T-helper 2 cell treated with Interferon-gamma antibody and Interleukin-4, amounts not matched to agents 100 ng/mL and 5 ng/mL, for 36 hours (primary cell): ENCODE results near the gene SLC39A2. TPM values are rescaled to one million over a fixed set of nuclear protein-coding genes. Genes with fewer than 3 reads are reported as not detected.
"Not testable (repeated sequence)": the region's sequence is repeated elsewhere in the genome, so short reads cannot be mapped to it uniquely, and the experiment has no call there.

Source experiments
- intact Hi-C: fragments of 100-400 bp; cut with micrococcal nuclease; formaldehyde crosslinking; loops from one replicate; pipeline ENCODE4 v1.15.1; 2023
- total RNA-seq: library from RNA; stranded (reverse); gene quantifications from 2 replicates; pipeline ENCODE4 v1.2.3, GENCODE V29; 2022

The SLC39A2 gene
- total RNA-seq, 1 donor from 2014 or later: 0.36 TPM

- intact Hi-C loops: loop anchor here (1.0 to 5.0 kb wide), 4 partner anchors 19 to 487 kb away; partner anchors contain the start of genes RAB2B, RNASE4 and TOX4
These were observed 9.1 kb upstream of the SLC39A2 start, which contains the start of gene METTL17 for GRCh38 chr14:20989787-20990600. TSS of gene METTL17 (plus strand) at chr14:20989980. CDS start at chr14:20990003, 23 bp downstream.

- intact Hi-C loops: no loop called here
These were observed 2.6 kb upstream of the SLC39A2 start for GRCh38 chr14:20996521-20996920.

GRCh38 chr14:20997115-20997514 is 2.0 kb upstream of the SLC39A2 start:
- intact Hi-C loops: no loop called here

GRCh38 chr14:20997564-20997963 is 1.5 kb upstream of the SLC39A2 start:
- intact Hi-C loops: no loop called here

- intact Hi-C loops: no loop called here
These were observed 954 bp upstream of the SLC39A2 start for GRCh38 chr14:20998139-20998538.

- intact Hi-C loops: no loop called here
These were observed 498 bp downstream of the SLC39A2 start for GRCh38 chr14:20999591-20999990.

GRCh38 chr14:21001218-21001617 is 2.1 kb downstream of the SLC39A2 start:
- intact Hi-C loops: no loop called here

GRCh38 chr14:21003788-21004346 is 4.8 kb downstream of the SLC39A2 start:
- intact Hi-C loops: no loop called here

- intact Hi-C loops: not testable (repeated sequence)
These were observed 10.6 kb downstream of the SLC39A2 start for GRCh38 chr14:21009721-21010120.

- intact Hi-C loops: no loop called here
These were observed 12.0 kb downstream of the SLC39A2 start for GRCh38 chr14:21011136-21011535.

- intact Hi-C loops: loop anchor here (1.0 kb wide), 3 partner anchors 26 to 90 kb away; no protein-coding TSS in a partner anchor
These were observed 15.7 kb downstream of the SLC39A2 start for GRCh38 chr14:21014761-21015190.

- intact Hi-C loops: no loop called here
These were observed 16.2 kb downstream of the SLC39A2 start for GRCh38 chr14:21015312-21015711.

- intact Hi-C loops: no loop called here
These were observed 17.5 kb downstream of the SLC39A2 start for GRCh38 chr14:21016413-21017190.

GRCh38 chr14:21017528-21018245 is 18.6 kb downstream of the SLC39A2 start:
- intact Hi-C loops: no loop called here

GRCh38 chr14:21018286-21018685 is 19.2 kb downstream of the SLC39A2 start:
- intact Hi-C loops: no loop called here

GRCh38 chr14:21018781-21019180 is 19.7 kb downstream of the SLC39A2 start:
- intact Hi-C loops: no loop called here

- intact Hi-C loops: no loop called here
These were observed 20.3 kb downstream of the SLC39A2 start for GRCh38 chr14:21019366-21019765.

- intact Hi-C loops: no loop called here
These were observed 22.0 kb downstream of the SLC39A2 start for GRCh38 chr14:21020977-21021545.

GRCh38 chr14:21022686-21023085 is 23.6 kb downstream of the SLC39A2 start:
- intact Hi-C loops: no loop called here

- intact Hi-C loops: no loop called here
These were observed 24.1 kb downstream of the SLC39A2 start for GRCh38 chr14:21023174-21023573.
